CD4-positive, alpha-beta T cell treated with Interferon alpha-2 for 1 hour (primary cell): Measurements from ENCODE around the gene PHOX2A.

ENCODE experiments used
- DNase-seq, 2 donors: peaks; one replicate each; pipeline ENCODE4 v3.0.0-alpha.2; 2020 to 2022

The PHOX2A gene

GRCh38 chr11:72247584-72247983 lies 3.6 kb upstream of the PHOX2A start:
- DNase-seq = no peak

GRCh38 chr11:72245263-72245816 lies 1.4 kb upstream of the PHOX2A start:
- no peak for DNase-seq

GRCh38 chr11:72244361-72245262 lies 636 bp upstream of the PHOX2A start:
- no peak for DNase-seq

GRCh38 chr11:72243173-72244059 lies 560 bp downstream of the PHOX2A start:
- DNase-seq = no peak

GRCh38 chr11:72242141-72242540 lies 1.8 kb downstream of the PHOX2A start:
- no peak for DNase-seq

GRCh38 chr11:72241291-72241781 lies 2.6 kb downstream of the PHOX2A start:
- no peak for DNase-seq

GRCh38 chr11:72240461-72241290 lies 3.3 kb downstream of the PHOX2A start:
- no peak for DNase-seq

GRCh38 chr11:72239849-72240460 lies 4.0 kb downstream of the PHOX2A start:
- DNase-seq = no peak

GRCh38 chr11:72239313-72239848 lies 4.6 kb downstream of the PHOX2A start:
- DNase-seq = no peak

- no peak for DNase-seq
Observed at GRCh38 chr11:72238492-72239312, 5.3 kb downstream of the PHOX2A start.

GRCh38 chr11:72238040-72238450 lies 5.9 kb downstream of the PHOX2A start:
- DNase-seq = peak; percentile 52 to 61

GRCh38 chr11:72237112-72237931 lies 6.7 kb downstream of the PHOX2A start:
- DNase-seq = no peak

GRCh38 chr11:72236774-72237111 lies 7.2 kb downstream of the PHOX2A start:
- no peak for DNase-seq

- no peak for DNase-seq
Observed at GRCh38 chr11:72236083-72236697, 7.8 kb downstream of the PHOX2A start.

- no peak for DNase-seq
Observed at GRCh38 chr11:72235351-72236057, 8.5 kb downstream of the PHOX2A start.

- no peak for DNase-seq
Observed at GRCh38 chr11:72234920-72235319, 9.1 kb downstream of the PHOX2A start.

GRCh38 chr11:72234514-72234830 lies 9.5 kb downstream of the PHOX2A start:
- DNase-seq = no peak

GRCh38 chr11:72233773-72234513 lies 10.0 kb downstream of the PHOX2A start:
- DNase-seq = no peak
